NCI-H2029 treated with DMSO at 0.1 percent for 48 hours (cell line): ENCODE measurements around the gene OR5J2.
"Not testable (repeated sequence)": the region's sequence is repeated elsewhere in the genome, so short reads cannot be mapped to it uniquely, and the experiment has no call there.

Source experiments
- DNase-seq: peaks from one replicate; lab custom pipeline; 2025; lab: John Stamatoyannopoulos, UW

The OR5J2 gene

GRCh38 chr11:56176318-56176717 lies at the start of gene OR5J2:
TSS of gene OR5J2 (plus strand) at chr11:56176618. CDS start at chr11:56176618, 0 bp downstream.
- no peak for DNase-seq

GRCh38 chr11:56140151-56140661 lies 36.2 kb upstream of the OR5J2 start, which contains the start of gene OR8J3:
TSS of gene OR8J3 (minus strand) at chr11:56140201. CDS start at chr11:56137718, 2,483 bp downstream.
- DNase-seq = no peak

GRCh38 chr11:56143681-56144080 lies 32.7 kb upstream of the OR5J2 start:
- not testable (repeated sequence) for DNase-seq

GRCh38 chr11:56151376-56151775 lies 25.0 kb upstream of the OR5J2 start:
- no peak for DNase-seq

- no peak for DNase-seq
Observed at GRCh38 chr11:56152333-56152732, 24.1 kb upstream of the OR5J2 start.

GRCh38 chr11:56160217-56160616 lies 16.2 kb upstream of the OR5J2 start, which contains the start of gene OR8K5:
TSS of gene OR8K5 (minus strand) at chr11:56160317. CDS start at chr11:56160317, 0 bp downstream.
- no peak for DNase-seq

- DNase-seq = no peak
Observed at GRCh38 chr11:56163804-56164203, 12.6 kb upstream of the OR5J2 start.

- no peak for DNase-seq
Observed at GRCh38 chr11:56172256-56172830, 4.1 kb upstream of the OR5J2 start.

GRCh38 chr11:56183459-56183858 lies 7.0 kb downstream of the OR5J2 start:
- no peak for DNase-seq

GRCh38 chr11:56188602-56189001 lies 12.2 kb downstream of the OR5J2 start:
- DNase-seq = no peak

- no peak for DNase-seq
Observed at GRCh38 chr11:56196705-56197104, 20.3 kb downstream of the OR5J2 start.

- DNase-seq = no peak
Observed at GRCh38 chr11:56197367-56197766, 20.9 kb downstream of the OR5J2 start.

GRCh38 chr11:56207790-56208189 lies 31.4 kb downstream of the OR5J2 start:
- DNase-seq = no peak

GRCh38 chr11:56214537-56214936 lies 38.1 kb downstream of the OR5J2 start:
- DNase-seq = no peak

- DNase-seq = not testable (repeated sequence)
Observed at GRCh38 chr11:56219735-56220134, 43.3 kb downstream of the OR5J2 start.
